GM19452 (cell line): Measurements from ENCODE around the gene CCK.

ENCODE experiments used
- ATAC-seq: cut with Tn5 transposase; IDR thresholded peaks from one replicate; pipeline ENCODE4 v1.9.1; 2021; ENCODE audit not compliant: unreplicated experiment

The CCK gene

GRCh38 chr3:42269647-42270046 lies 3.7 kb upstream of the CCK start:
- no peak for ATAC-seq

GRCh38 chr3:42267878-42268277 lies 1.9 kb upstream of the CCK start:
- ATAC-seq, result no peak

- ATAC-seq, result no peak
Observed at GRCh38 chr3:42265059-42265991, 660 bp downstream of the CCK start.

GRCh38 chr3:42264399-42265058 lies 1.5 kb downstream of the CCK start:
- ATAC-seq, result no peak

GRCh38 chr3:42263354-42264346 lies 2.3 kb downstream of the CCK start:
- no peak for ATAC-seq

GRCh38 chr3:42262525-42262924 lies 3.5 kb downstream of the CCK start:
- ATAC-seq, result no peak

- ATAC-seq, result no peak
Observed at GRCh38 chr3:42257007-42257406, 9.0 kb downstream of the CCK start.

- ATAC-seq, result no peak
Observed at GRCh38 chr3:42256135-42256819, 9.7 kb downstream of the CCK start.

- ATAC-seq, result no peak
Observed at GRCh38 chr3:42254566-42254965, 11.4 kb downstream of the CCK start.

GRCh38 chr3:42250761-42251160 lies 15.2 kb downstream of the CCK start:
- no peak for ATAC-seq

GRCh38 chr3:42247576-42248027 lies 18.4 kb downstream of the CCK start:
- ATAC-seq, result no peak

GRCh38 chr3:42246091-42246490 lies 19.9 kb downstream of the CCK start:
- ATAC-seq, result no peak

- no peak for ATAC-seq
Observed at GRCh38 chr3:42236611-42237010, 29.4 kb downstream of the CCK start.

- no peak for ATAC-seq
Observed at GRCh38 chr3:42235532-42235931, 30.5 kb downstream of the CCK start.

- ATAC-seq, result no peak
Observed at GRCh38 chr3:42230860-42231259, 35.1 kb downstream of the CCK start.

- no peak for ATAC-seq
Observed at GRCh38 chr3:42229942-42230688, 35.9 kb downstream of the CCK start.

GRCh38 chr3:42229266-42229941 lies 36.6 kb downstream of the CCK start:
- ATAC-seq, result no peak

GRCh38 chr3:42228796-42229195 lies 37.2 kb downstream of the CCK start:
- ATAC-seq, result no peak
